Measurements from ENCODE around the gene RNF145. TPM values are rescaled to one million over a fixed set of nuclear protein-coding genes. Genes with fewer than 3 reads are reported as not detected.
"Not testable (repeated sequence)": the region's sequence is repeated elsewhere in the genome, so short reads cannot be mapped to it uniquely, and the experiment has no call there.

The RNF145 gene
- total RNA-seq, 2 donors from 2014 or later = 88.7 to 116 TPM

- Mint-ChIP-seq H3K27ac (no peak overlapping the region), H3K4me1 (ENCODE audit: low read depth) (no peaks in the 10 kb centered on the region), H3K4me3 (no peak overlapping the region), H3K36me3 (ENCODE audit: insufficient read depth in 2 of 2) (peaks cover 1 to 4% of the 10 kb centered on the region in 2 donors), H3K27me3 (ENCODE audit: low read depth) (no peaks in the 10 kb centered on the region), H3K9me3 (no peaks in the 10 kb centered on the region)
- DNase-seq (no peak), ATAC-seq (replicated peaks in 1 of 2) (no peak)
These were observed 78.5 kb downstream of the RNF145 start for GRCh38 chr5:159130871-159131270.

GRCh38 chr5:159128070-159128541, 81.2 kb downstream of the RNF145 start:
- Mint-ChIP-seq H3K4me3 (no peak overlapping the region), H3K27ac (no peak overlapping the region), H3K4me1 (ENCODE audit: low read depth) (peaks cover 10% of the 10 kb centered on the region), H3K36me3 (ENCODE audit: insufficient read depth in 2 of 2) (peaks cover 5 to 7% of the 10 kb centered on the region in 2 donors), H3K27me3 (ENCODE audit: low read depth) (no peaks in the 10 kb centered on the region), H3K9me3 (peaks cover 3 to 5% of the 10 kb centered on the region in 2 donors)
- ATAC-seq (replicated peaks in 1 of 2) (peak in 1 of 2 donors; percentile 42), DNase-seq (no peak)

- Mint-ChIP-seq H3K9me3 (peaks cover 5 to 6% of the 10 kb centered on the region in 2 donors), H3K4me1 (ENCODE audit: low read depth) (peaks cover 27% of the 10 kb centered on the region), H3K27ac (no peak overlapping the region), H3K4me3 (no peak overlapping the region), H3K27me3 (ENCODE audit: low read depth) (no peaks in the 10 kb centered on the region), H3K36me3 (ENCODE audit: insufficient read depth in 2 of 2) (peaks cover 7 to 8% of the 10 kb centered on the region in 2 donors)
- DNase-seq (peak; percentile 24 to 38), ATAC-seq (replicated peaks in 1 of 2) (peak; percentile 87 to 93)
These were observed 85.7 kb downstream of the RNF145 start for GRCh38 chr5:159123700-159124099.

GRCh38 chr5:159123189-159123588, 86.2 kb downstream of the RNF145 start:
- H3K4me3 Mint-ChIP-seq = no peak overlapping the region
- no peak overlapping the region for H3K27ac Mint-ChIP-seq
- peaks cover 5 to 6% of the 10 kb centered on the region in 2 donors for H3K9me3 Mint-ChIP-seq
- ATAC-seq (replicated peaks in 1 of 2) (no peak), DNase-seq (no peak)
- peaks cover 10% of the 10 kb centered on the region in 2 donors for H3K36me3 Mint-ChIP-seq (ENCODE audit: insufficient read depth in 2 of 2)
- no peaks in the 10 kb centered on the region for H3K27me3 Mint-ChIP-seq (ENCODE audit: low read depth)
- H3K4me1 Mint-ChIP-seq (ENCODE audit: low read depth) = peaks cover 27% of the 10 kb centered on the region

GRCh38 chr5:159121061-159121460, 88.3 kb downstream of the RNF145 start:
- Mint-ChIP-seq H3K36me3 (ENCODE audit: insufficient read depth in 2 of 2) (peaks cover 7 to 9% of the 10 kb centered on the region in 2 donors), H3K4me3 (peak overlapping the region in 1 of 2 donors; percentile 80), H3K27me3 (ENCODE audit: low read depth) (no peaks in the 10 kb centered on the region), H3K4me1 (ENCODE audit: low read depth) (peaks cover 27% of the 10 kb centered on the region), H3K9me3 (peaks cover 5 to 6% of the 10 kb centered on the region in 2 donors), H3K27ac (no peak overlapping the region)
- DNase-seq (no peak), ATAC-seq (replicated peaks in 1 of 2) (no peak)

- Mint-ChIP-seq H3K36me3 (ENCODE audit: insufficient read depth in 2 of 2) (peaks cover 4 to 6% of the 10 kb centered on the region in 2 donors), H3K9me3 (peaks cover 1 to 4% of the 10 kb centered on the region in 2 donors), H3K27me3 (ENCODE audit: low read depth) (no peaks in the 10 kb centered on the region), H3K4me1 (ENCODE audit: low read depth) (peaks cover 27% of the 10 kb centered on the region), H3K27ac (peak overlapping the region; percentile 87), H3K4me3 (peak overlapping the region; percentile 57 to 80)
- DNase-seq = no peak
- ATAC-seq (replicated peaks in 1 of 2) = peak; percentile 63 to 69
These were observed 88.9 kb downstream of the RNF145 start for GRCh38 chr5:159120446-159120845.

GRCh38 chr5:159119842-159120241, 89.5 kb downstream of the RNF145 start:
- H3K4me3 Mint-ChIP-seq = peak overlapping the region; percentile 57 to 80
- DNase-seq; H3K27me3 Mint-ChIP-seq (ENCODE audit: low read depth); ATAC-seq (replicated peaks in 1 of 2); H3K9me3 Mint-ChIP-seq; H3K36me3 Mint-ChIP-seq (ENCODE audit: insufficient read depth in 2 of 2): not testable (repeated sequence)
- H3K27ac Mint-ChIP-seq = peak overlapping the region; percentile 87
- H3K4me1 Mint-ChIP-seq (ENCODE audit: low read depth) = peaks cover 27% of the 10 kb centered on the region

- not testable (repeated sequence) for H3K27ac Mint-ChIP-seq; DNase-seq; ATAC-seq (replicated peaks in 1 of 2); H3K4me3 Mint-ChIP-seq; H3K27me3 Mint-ChIP-seq (ENCODE audit: low read depth); H3K36me3 Mint-ChIP-seq (ENCODE audit: insufficient read depth in 2 of 2); H3K9me3 Mint-ChIP-seq
- H3K4me1 Mint-ChIP-seq (ENCODE audit: low read depth) = peaks cover 25% of the 10 kb centered on the region
These were observed 90.2 kb downstream of the RNF145 start for GRCh38 chr5:159118958-159119659.

- Mint-ChIP-seq H3K27ac (no peak overlapping the region), H3K4me3 (no peak overlapping the region), H3K27me3 (ENCODE audit: low read depth) (peaks cover 20% of the 10 kb centered on the region), H3K9me3 (no peaks in the 10 kb centered on the region), H3K36me3 (ENCODE audit: insufficient read depth in 2 of 2) (peaks cover 2 to 3% of the 10 kb centered on the region in 2 donors), H3K4me1 (ENCODE audit: low read depth) (no peaks in the 10 kb centered on the region)
- ATAC-seq (replicated peaks in 1 of 2) = no peak
- DNase-seq = no peak
These were observed 95.9 kb downstream of the RNF145 start for GRCh38 chr5:159113405-159113804.

- ATAC-seq (replicated peaks in 1 of 2) = no peak
- no peaks in the 10 kb centered on the region for H3K36me3 Mint-ChIP-seq (ENCODE audit: insufficient read depth in 2 of 2)
- no peaks in the 10 kb centered on the region for H3K4me1 Mint-ChIP-seq (ENCODE audit: low read depth)
- DNase-seq = no peak
- no peaks in the 10 kb centered on the region for H3K9me3 Mint-ChIP-seq
- no peak overlapping the region for H3K27ac Mint-ChIP-seq
- H3K4me3 Mint-ChIP-seq = no peak overlapping the region
- H3K27me3 Mint-ChIP-seq (ENCODE audit: low read depth) = peaks cover 20% of the 10 kb centered on the region
These were observed 96.9 kb downstream of the RNF145 start for GRCh38 chr5:159112436-159112835.

Other genes starting within 250 kb of the RNF145 start
- 1 to 10 TPM; 1.3 to 1.4 TPM for gene EBF1, start 109.6 kb downstream of the RNF145 start, total RNA-seq
- 10 to 100 TPM; 40.2 to 42.0 TPM for gene UBLCP1, start 53.7 kb upstream of the RNF145 start, total RNA-seq
- not detected for gene IL12B, start 120.9 kb upstream of the RNF145 start, total RNA-seq